ENCODE data around the gene SLC35D2.

DNA sequence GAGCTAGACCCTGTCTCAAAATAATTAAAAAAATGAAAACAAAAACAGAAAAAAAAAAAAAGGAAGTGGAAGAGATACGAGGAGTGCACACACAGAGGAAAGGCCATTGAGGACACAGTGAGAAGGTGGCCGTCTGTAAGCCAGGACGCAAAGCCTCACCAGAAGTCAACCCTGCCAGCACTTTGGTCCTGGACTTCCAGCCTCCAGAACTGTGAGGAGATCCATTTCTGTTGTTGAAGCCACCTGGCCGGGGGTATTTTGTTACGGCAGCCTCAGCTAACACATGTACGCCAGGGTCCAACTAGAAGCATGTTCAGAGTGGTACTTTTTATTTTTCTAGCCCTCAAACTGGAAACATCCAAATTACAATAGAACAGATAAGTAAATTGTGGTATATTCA, 21.8 kb downstream of the SLC35D2 start:
- TF ChIP-seq POLR2A (IDR thresholded peaks at IDR 0.05; ENCODE audit: low read depth, low read length) (no peak), TAF1 (IDR thresholded peaks at IDR 0.05; ENCODE audit: low read depth, low read length) (no peak), POLR2AphosphoS5 (IDR thresholded peaks at IDR 0.05; ENCODE audit: low read depth, low read length) (no peak)

Data from GM12891 (cell line).